Uterus (tissue), 2 donors: Measurements from ENCODE around the gene PLK5.

Source experiments
- POLR2A ChIP-seq, 2 donors: fragments of 450-650 bp; IDR thresholded peaks; one replicate each; pipeline ENCODE4 v1.6.1; 2016; ENCODE audit warnings: antibody characterized with exemption in 2 of 2, mild to moderate bottlenecking in 1 of 2, moderate library complexity in 1 of 2
- TF ChIP-seq, protein P1 (sequence below), 4 experiments: fragments of 200-600 bp in 2 of 4; fragments of 450-650 bp in 2 of 4; sonication (generic) in 2 of 4; IDR thresholded peaks; one replicate each; pipeline ENCODE4 v1.5.1; 2016 to 2019; ENCODE audit warnings: antibody characterized with exemption in 4 of 4, mild to moderate bottlenecking in 2 of 4, moderate library complexity in 1 of 4

DNA sequence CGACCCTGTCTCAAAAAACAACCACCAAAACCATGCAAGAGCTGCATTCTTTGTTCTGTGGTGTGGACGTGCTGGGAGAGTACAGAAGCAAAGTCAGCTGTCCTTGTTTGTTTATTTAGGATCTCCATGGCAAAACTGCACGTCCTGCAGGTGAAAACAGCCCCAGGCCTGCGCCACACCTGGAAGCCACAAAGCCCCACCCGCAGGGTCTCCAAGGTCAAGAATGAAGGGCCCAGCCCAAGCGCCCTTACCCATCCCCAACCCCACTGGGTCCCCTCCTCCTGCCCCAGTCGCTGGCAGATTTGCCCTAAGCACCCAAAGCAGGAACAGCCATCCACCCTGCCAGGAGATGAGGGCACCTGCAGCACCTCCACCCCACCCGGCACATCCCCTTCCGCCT lies 58.3 kb downstream of the PLK5 start:
- no peak for TF ChIP-seq POLR2A (IDR thresholded peaks at IDR 0.05)
- TF ChIP-seq, protein P1, sequence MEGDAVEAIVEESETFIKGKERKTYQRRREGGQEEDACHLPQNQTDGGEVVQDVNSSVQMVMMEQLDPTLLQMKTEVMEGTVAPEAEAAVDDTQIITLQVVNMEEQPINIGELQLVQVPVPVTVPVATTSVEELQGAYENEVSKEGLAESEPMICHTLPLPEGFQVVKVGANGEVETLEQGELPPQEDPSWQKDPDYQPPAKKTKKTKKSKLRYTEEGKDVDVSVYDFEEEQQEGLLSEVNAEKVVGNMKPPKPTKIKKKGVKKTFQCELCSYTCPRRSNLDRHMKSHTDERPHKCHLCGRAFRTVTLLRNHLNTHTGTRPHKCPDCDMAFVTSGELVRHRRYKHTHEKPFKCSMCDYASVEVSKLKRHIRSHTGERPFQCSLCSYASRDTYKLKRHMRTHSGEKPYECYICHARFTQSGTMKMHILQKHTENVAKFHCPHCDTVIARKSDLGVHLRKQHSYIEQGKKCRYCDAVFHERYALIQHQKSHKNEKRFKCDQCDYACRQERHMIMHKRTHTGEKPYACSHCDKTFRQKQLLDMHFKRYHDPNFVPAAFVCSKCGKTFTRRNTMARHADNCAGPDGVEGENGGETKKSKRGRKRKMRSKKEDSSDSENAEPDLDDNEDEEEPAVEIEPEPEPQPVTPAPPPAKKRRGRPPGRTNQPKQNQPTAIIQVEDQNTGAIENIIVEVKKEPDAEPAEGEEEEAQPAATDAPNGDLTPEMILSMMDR (IDR thresholded peaks at IDR 0.05), result no peak
